ENCODE data around the gene TOR1AIP1.

The TOR1AIP1 gene

GRCh38 chr1:179875596-179876299 is 6.3 kb upstream of the TOR1AIP1 start:
- DNase-seq, result no peak
- H3K27me3 ChIP-seq, result no peaks in the 10 kb centered on the region
- no peak overlapping the region for H3K27ac ChIP-seq
- peak overlapping the region in 1 of 2 donors; percentile 72 for H3K4me3 ChIP-seq
- peaks cover 0 to 52% (median 20%) of the 10 kb centered on the region in 4 donors for H3K4me1 ChIP-seq
- no peak for TF ChIP-seq CTCF (IDR thresholded peaks at IDR 0.05)
- H3K36me3 ChIP-seq, result peaks cover 0 to 17% (median 0%) of the 10 kb centered on the region in 3 donors
- intact Hi-C loops (cut with DNase I; ENCODE audit: low total_unique reads), result no loop called here
- no peaks in the 10 kb centered on the region for H3K9me3 ChIP-seq

DNA sequence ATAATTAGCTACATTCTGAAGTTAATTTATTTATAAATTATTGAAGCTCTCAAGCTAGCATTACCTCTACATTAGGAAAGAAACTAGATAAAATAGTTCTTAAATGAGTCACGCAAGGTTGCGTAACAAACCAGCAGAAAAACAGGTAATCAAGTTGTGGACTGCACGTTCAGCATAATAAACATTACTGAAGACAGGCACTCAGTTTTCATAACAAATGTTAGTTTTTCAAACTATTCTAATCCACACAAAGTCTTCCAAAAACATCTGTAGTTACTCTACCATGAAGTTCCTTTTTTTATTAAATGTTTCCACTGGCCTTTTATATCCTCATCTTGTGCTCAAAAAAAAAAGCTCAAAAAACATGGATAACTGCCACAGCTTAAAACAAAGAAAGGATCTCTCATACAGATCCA is 5.8 kb upstream of the TOR1AIP1 start:
- TF ChIP-seq CTCF (IDR thresholded peaks at IDR 0.05), result no peak
- Histone ChIP-seq H3K4me3 (peak overlapping the region; percentile 72 to 77), H3K27me3 (no peaks in the 10 kb centered on the region), H3K9me3 (no peaks in the 10 kb centered on the region), H3K27ac (no peak overlapping the region), H3K36me3 (peaks cover 0 to 17% (median 0%) of the 10 kb centered on the region in 3 donors), H3K4me1 (peaks cover 0 to 57% (median 25%) of the 10 kb centered on the region in 4 donors)
- intact Hi-C loops (cut with DNase I; ENCODE audit: low total_unique reads), result no loop called here
- no peak for DNase-seq

DNA sequence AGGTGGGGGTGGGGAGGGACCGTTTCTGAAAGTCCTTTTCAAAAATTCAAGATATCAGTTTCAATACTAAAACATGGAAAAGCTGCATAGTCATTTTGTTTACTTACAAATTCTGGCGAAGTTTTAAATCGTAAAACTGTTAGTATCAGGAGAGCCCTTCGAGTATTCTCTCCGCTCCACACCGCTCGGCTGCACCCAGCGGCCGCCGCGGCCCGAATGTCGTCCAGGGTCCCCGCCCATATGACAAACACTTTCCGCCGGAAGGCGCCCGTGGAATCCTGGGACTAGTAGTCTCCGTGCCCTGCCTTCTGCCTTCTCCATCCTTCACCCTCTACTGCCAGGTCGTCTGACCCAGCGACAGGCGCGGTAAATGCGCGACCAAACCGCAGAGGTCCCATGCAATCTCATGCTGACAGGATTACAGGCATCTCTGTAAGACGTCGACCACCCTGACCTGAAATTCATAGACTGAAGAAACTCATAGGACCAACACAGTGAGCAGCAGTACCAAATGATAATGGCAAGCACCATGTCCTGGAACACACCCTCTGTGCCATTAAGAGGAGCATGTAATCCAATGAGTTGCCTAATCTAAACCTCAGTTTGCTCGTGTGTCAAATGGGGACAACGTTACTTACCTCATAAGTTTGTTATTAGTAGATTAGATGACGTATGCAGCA is 4.4 kb upstream of the TOR1AIP1 start, which contains the start of gene TOR1AIP2:
Gene TOR1AIP2 (minus strand): TSS at position 218 of the 680 bp plus-strand sequence. CDS start 25,138 bp downstream, outside the sequence.
- peak in 1 of 2 experiments; percentile 3 for TF ChIP-seq CTCF (IDR thresholded peaks at IDR 0.05)
- intact Hi-C loops (cut with DNase I; ENCODE audit: low total_unique reads), result no loop called here
- Histone ChIP-seq H3K36me3 (peaks cover 0 to 17% (median 0%) of the 10 kb centered on the region in 3 donors), H3K27me3 (no peaks in the 10 kb centered on the region), H3K9me3 (no peaks in the 10 kb centered on the region), H3K4me1 (peaks cover 0 to 49% (median 21%) of the 10 kb centered on the region in 4 donors), H3K4me3 (peak within 1 kb of the TSS; percentile 72 to 77), H3K27ac (peak within 1 kb of the TSS; percentile 60 to 61)
- peak; percentile 93 for DNase-seq

- Histone ChIP-seq H3K9me3 (no peaks in the 10 kb centered on the region), H3K4me3 (no peak overlapping the region), H3K27ac (no peak overlapping the region), H3K4me1 (peaks cover 0 to 56% (median 35%) of the 10 kb centered on the region in 4 donors), H3K27me3 (no peaks in the 10 kb centered on the region), H3K36me3 (peaks cover 2 to 5% (median 5%) of the 10 kb centered on the region in 3 donors)
- DNase-seq, result no peak
- no peak for TF ChIP-seq CTCF (IDR thresholded peaks at IDR 0.05)
- intact Hi-C loops (cut with DNase I; ENCODE audit: low total_unique reads), result loop anchor here (5.0 to 10.0 kb wide), 2 partner anchors 73 to 275 kb away; partner anchors contain the start of genes CEP350 and QSOX1
Observed at GRCh38 chr1:179879797-179880196, 2.3 kb upstream of the TOR1AIP1 start.

DNA sequence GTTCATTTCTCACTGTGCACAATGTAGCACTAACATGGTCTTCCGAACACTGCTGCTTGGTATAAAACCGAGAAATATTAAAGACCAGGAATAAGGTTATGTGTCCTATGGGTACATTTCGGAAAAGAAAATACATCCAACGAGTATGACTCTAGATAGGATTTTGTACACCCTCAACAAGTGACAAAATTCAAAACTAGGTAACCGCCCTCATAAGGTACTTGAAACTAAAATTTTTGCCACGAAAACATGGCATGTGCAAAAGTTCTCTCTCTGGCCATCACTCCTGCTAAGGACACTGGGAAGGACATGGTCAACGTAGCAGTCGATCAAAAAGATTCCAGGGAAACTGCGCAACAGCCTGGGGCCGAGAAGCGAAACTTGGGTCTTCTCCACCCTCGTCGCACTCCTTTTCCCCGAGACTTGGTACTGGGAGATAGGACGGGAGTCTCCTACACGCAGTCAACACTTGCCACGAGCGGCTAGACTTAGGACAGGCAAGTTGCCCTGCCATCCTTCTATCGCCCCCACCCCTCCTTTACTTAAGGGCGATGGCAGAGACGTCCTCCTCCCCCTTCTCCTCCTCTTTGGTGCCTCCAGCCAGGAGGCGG is 338 bp upstream of the TOR1AIP1 start:
- Histone ChIP-seq H3K9me3 (no peaks in the 10 kb centered on the region), H3K4me3 (peak overlapping the region; percentile 63 to 92), H3K36me3 (peaks cover 21 to 22% (median 22%) of the 10 kb centered on the region in 3 donors), H3K4me1 (peaks cover 0 to 56% (median 41%) of the 10 kb centered on the region in 4 donors), H3K27me3 (no peaks in the 10 kb centered on the region), H3K27ac (peak overlapping the region; percentile 88 to 100)
- TF ChIP-seq CTCF (IDR thresholded peaks at IDR 0.05), result no peak
- peak; percentile 93 to 96 for DNase-seq
- intact Hi-C loops (cut with DNase I; ENCODE audit: low total_unique reads), result loop anchor here (5.0 to 10.0 kb wide), 2 partner anchors 71 to 273 kb away; partner anchors contain the start of genes CEP350 and QSOX1
